T follicular helper cell (primary cell): ENCODE data around the gene CDC20B.
"Not testable (repeated sequence)": the region's sequence is repeated elsewhere in the genome, so short reads cannot be mapped to it uniquely, and the experiment has no call there.

ENCODE experiments used
- DNase-seq: peaks from one replicate; pipeline ENCODE4 v3.0.0-alpha.2; 2020; ENCODE audit warnings: low read depth

The CDC20B gene

DNA sequence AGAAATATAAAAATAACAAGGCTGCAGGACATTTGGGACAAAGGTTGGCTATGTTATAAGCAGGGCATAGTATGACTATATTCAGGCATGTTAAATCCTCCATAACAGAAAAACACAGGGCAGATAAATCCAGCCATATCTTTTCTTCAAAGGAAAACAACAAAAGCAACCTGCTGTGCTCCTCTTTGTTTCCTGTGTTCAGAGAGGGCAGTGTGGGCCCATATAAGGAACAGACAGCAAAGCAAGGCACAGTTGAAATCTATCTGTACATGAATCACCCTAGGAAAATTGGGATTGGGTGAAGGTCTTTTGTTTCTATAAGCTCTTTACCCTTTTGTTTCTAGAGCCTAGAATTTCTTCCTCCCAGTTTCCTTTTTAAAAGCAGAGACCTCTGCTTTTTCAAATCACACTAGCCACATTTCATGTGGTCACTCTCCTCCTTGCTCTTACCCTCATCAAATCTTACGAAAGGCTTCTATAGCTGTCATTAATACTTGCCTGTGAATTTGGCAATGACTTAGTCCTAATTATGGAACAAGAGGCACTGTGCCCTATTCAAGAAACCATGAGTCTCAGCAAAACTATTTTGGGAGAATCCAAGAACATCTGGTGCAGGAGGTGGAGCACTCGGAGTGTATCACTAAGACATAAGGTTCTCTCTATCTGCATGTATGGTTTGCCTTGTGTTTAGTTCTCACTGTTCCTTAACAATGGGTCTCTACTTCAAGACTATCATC lies 68.8 kb downstream of the CDC20B start:
- no peak for DNase-seq

- peak; percentile 36 for DNase-seq
Measured at GRCh38 chr5:55102348-55102747, 70.6 kb downstream of the CDC20B start, which contains the start of gene GZMA. Gene GZMA (plus strand): TSS chr5:55102646. CDS start chr5:55102683, 37 bp downstream.

DNA sequence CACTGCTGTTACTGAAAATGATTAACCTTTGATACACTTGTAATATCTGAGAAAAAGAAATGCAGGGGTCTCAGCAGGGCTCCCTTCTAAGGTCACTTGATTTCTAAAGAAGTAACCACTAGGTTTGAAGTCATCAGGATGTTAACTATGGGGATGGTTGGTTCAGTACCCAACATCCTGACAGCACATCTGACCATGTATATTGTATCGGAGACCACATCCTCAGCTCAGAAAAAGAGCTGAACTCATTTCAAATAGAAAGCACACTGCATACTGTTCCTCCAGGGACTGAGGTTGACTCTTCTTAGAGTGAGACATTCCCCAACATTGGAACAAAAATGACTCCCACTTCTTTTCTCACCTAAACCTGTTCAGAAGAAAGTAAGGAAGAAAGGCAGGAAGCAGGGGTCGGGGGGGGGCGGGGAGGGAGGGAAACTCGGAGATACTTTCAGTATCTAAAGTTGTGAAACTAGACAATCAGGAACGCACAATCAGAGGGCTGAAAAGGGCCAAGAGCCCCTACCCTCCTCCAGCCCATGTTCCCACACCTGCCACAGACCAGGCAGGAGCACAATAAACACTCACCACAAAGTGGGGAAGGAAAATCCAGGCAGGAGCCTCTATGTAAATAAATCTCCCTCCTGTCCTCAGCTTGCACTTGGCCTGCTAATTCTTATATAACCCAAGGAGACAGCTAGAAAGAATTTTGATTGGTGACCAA lies 71.3 kb downstream of the CDC20B start:
- DNase-seq: no peak

- DNase-seq: not testable (repeated sequence)
Measured at GRCh38 chr5:55101148-55101547, 71.8 kb downstream of the CDC20B start.

DNA sequence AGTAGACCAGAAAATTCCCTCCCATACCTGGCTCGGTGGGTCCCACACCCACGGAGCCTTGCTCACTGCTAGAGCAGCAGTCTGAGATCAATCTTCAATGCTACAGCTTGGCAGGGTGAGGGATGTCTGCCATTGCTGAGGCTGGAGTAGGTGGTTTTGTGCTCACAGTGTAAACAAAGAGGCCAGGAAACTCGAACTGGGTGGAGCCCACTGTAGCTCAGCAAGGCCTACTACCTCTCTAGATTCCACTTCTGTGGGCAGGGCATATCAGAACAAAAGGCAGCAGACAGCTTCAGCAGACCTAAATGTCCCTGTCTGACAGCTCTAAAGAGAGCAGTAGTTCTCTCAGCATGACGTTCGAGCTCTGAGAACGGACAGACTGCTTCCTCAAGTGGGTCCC lies 76.1 kb downstream of the CDC20B start:
- peak; percentile 6 for DNase-seq

DNA sequence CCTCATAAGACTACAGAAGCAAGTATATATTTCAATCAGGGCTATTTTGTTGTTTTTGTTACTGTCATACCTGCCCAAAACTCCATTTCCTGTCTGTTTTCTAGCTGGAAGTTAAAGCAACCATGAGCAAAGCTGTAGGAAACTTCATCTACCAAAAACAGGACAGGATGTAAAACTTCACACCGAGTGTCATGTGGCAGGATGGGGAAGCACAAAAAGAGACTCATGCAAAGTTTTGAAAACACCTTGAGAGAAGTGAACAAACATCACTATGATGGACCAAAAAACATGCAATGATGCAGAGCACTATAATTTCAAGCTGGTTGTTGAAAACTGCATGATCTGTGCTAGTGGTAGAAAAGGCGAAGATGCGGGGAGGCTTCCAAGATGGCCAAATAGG lies 76.8 kb downstream of the CDC20B start:
- no peak for DNase-seq

GRCh38 chr5:55091011-55091410 lies 82.0 kb downstream of the CDC20B start:
- not testable (repeated sequence) for DNase-seq

GRCh38 chr5:55089301-55089700 lies 83.7 kb downstream of the CDC20B start:
- DNase-seq: not testable (repeated sequence)

DNA sequence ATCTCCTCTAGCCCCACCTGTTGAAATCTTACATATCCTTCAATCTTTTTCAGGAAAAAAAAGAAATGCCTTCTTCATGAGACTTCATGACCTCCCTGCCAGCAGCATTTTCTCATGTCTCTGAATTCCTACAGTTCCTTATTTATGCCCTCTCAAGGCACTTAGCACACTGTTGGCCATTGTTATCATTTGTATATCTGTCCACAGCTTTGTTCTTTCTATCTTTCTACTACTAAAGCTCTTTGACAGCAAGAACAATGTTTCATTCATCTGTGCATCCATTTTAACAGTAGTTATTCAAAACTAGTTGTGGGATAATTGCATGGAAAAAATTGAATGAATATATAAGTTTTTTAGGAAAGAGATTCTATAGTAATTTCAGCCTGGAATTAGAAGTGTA lies 91.4 kb downstream of the CDC20B start:
- no peak for DNase-seq

DNA sequence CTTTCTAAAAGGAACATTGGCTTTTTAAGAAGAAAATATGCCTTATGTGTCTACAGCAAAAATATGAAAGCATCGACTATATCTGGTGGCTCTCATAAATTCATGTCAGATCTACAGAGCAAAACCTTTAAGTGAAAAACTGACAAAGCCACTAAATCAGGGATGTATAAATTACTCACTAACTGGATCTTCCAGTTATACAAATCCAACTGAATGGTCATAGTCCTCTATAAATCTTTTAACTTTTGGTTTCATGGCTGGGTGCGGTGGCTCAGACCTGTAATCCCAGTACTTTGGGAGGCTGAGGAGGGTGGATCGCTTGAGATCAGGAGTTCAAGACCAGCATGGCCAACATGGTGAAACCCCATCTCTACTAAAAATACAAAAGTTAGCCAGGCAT lies 99.8 kb downstream of the CDC20B start:
- no peak for DNase-seq

GRCh38 chr5:55072666-55073065 lies 100.3 kb downstream of the CDC20B start:
- no peak for DNase-seq

DNA sequence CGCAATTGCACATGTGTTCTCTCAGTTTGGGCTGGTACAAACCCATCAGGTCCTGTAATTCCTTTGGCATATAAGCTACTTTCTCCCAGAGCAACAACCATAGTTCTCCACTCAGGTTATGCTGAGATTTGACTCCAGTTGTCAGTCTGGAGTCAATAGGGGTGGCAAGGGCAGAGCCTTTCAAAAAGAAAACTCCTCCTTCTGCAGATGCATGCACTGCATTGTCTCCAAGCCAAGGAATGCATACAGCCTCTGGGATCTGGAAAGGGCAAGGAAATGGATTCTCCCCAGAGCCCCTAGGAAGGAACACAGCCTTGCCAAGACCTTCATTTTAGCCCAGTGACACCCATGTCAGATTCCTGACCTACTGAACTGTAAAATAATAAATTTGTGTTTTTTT lies 101.6 kb downstream of the CDC20B start:
- DNase-seq: no peak

DNA sequence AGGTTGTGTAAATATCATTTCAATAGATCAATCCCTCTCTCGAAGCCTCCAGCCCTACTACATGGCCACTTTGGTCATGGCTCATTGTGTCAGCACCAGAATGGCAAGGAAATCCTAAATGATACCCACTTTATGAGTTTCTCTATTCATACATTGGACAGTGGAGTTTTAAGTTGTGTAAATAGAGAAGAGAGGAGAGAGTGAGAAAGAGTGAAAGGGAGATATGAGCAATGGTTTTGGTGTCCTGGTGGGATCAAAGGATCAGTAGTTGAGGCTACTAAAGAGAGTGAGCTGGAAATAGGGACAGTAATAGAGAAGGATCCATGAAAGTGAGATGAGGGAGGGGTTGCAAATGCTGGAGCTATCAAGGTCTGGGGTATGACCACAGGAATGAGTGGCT lies 102.0 kb downstream of the CDC20B start:
- no peak for DNase-seq

- DNase-seq: no peak
Measured at GRCh38 chr5:55066277-55066676, 106.7 kb downstream of the CDC20B start.

DNA sequence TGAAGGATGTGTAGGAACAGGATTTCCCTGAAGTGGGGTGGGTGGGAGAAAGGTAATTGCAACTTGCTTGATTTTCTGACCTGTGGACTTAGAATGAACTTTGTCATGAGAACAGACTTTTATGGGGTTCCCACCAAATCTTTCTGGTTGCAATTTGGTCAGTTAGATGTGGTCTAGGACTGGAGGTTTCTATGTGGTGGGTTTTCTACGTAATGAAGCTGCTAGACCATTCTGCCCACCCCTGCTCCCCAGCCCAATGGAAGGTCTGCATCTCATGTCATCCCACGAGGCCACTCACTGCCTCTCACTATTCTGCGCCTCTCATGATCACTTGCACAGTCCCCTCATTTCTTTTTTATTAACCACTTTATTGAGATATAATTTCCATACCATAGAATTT lies 108.5 kb downstream of the CDC20B start:
- no peak for DNase-seq

- DNase-seq: no peak
Measured at GRCh38 chr5:55063899-55064298, 109.1 kb downstream of the CDC20B start.

GRCh38 chr5:55063220-55063863 lies 109.6 kb downstream of the CDC20B start:
- no peak for DNase-seq
